SIG-M5 (cell line): Measurements from ENCODE around the gene OLR1.
"Not testable (repeated sequence)": the region's sequence is repeated elsewhere in the genome, so short reads cannot be mapped to it uniquely, and the experiment has no call there.

Experiments used
- DNase-seq: peaks from one replicate; lab custom pipeline; 2025; lab: John Stamatoyannopoulos, UW

The OLR1 gene

DNA sequence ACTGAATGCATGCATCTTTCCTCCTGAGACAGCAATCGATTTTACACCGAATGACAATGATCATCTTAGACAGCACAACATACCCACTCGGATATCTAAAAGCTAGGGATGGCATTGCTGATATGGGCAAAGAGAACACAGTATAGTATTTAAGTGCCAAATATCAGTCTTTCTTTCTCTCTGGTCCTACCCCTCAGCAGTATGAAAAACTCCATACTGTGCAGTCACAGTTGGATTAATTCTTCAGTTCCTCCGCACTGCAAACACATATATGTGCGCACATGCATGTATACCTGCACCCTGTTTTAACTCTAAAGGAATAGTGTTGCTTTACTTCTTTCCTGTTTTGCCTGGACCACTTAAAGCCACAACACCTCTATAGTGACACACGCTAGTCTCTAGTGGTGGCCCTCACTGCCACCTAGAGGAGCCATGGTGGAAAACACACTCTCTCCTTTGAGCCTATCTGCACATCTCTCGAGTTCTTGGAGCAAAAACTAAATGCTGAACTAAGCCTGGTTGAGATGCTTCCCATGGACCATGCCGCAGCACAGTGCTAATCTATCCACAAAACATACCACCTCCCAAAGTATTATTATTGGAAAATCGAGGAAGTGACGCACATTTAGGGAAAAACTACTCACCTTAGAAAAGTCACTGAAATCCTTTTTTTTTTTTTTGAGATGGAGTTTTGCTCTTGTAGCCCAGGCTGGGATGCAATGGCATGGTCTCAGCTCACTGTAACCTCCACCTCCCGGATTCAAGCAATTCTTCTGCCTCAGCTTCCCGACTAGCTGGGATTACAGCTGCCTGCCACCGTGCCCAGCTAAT lies 18.8 kb upstream of the OLR1 start:
- no peak for DNase-seq

DNA sequence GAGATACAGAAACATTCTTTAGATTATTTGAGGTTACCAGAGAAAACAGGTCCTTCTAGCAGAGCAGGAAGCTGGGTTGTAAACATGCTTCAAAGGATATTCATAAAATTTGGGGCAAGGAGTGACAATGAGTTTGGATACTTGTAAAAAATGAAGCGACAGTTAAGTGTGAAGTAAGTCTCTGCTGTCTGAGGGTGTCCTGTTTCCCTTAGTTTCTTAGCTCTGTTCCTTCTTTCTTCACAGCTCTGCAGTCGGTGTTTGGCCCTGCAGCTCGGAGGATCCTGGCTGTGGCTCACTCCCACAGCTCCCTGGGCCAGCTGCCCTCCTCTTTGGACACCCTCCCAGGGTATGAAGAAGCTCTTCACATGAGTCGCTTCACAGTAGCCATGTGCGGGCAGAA lies 17.7 kb upstream of the OLR1 start:
- DNase-seq = no peak

DNA sequence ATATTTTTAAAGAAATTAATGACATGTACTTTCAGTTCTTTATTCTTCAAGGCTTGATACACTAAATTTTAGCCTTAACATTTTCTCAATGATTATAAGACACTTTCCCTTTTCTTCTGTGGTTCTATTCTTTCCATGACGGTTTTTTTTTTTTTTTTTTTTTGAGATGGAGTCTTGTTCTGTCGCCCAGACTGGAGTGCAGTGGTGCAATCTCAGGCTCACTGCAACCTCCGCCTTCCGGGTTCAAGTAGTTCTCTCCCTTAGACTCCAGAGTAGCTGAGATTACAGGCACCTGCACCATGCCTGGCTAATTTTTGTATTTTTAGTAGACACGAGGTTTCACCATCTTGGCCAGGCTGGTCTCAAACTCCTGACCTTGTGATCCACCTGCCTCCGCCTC lies 15.0 kb upstream of the OLR1 start:
- not testable (repeated sequence) for DNase-seq

DNA sequence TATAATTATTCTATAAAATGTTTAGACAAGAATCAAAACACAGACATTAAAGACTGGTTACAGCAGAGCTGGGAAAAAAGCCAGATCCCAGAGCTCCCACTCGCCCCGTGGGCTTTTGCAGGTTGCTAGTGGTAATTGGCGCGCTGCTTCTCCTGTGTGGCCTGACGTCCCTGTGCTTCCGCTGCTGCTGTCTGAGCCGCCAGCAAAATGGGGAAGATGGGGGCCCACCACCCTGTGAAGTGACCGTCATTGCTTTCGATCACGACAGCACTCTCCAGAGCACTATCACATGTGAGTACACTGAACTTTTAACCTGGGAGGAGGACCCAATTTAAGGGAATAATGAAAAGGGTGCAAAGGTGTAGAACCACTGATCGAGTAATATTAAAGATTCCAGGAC lies 14.4 kb upstream of the OLR1 start:
- DNase-seq = no peak

DNA sequence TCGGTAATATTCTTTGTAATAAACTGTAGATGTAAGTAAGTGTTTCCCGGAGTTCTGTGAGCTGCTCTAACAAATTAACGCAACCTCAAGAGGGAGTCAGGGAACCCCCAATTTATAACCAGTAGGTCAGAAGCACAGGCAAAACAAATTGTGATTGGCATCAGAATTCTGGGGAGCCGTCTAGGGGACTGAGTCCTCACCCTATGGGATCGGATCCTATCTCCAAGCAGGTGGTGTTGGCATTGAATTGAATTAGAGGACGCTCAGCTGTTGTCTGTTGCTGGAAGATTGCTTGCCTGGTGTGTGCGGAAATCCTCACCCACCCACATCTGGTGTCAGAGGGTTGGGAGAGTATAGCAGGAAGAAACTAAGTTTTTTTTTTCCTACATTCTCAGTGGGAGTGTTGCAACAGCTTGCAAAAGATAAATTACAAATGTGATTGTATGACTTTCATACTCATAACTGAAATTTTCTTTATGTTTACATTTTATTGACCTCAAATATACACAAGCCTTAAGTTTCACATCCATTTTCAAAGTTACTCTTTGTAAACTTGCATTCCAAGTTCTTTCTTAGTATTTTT lies 12.4 kb upstream of the OLR1 start:
- DNase-seq = no peak

DNA sequence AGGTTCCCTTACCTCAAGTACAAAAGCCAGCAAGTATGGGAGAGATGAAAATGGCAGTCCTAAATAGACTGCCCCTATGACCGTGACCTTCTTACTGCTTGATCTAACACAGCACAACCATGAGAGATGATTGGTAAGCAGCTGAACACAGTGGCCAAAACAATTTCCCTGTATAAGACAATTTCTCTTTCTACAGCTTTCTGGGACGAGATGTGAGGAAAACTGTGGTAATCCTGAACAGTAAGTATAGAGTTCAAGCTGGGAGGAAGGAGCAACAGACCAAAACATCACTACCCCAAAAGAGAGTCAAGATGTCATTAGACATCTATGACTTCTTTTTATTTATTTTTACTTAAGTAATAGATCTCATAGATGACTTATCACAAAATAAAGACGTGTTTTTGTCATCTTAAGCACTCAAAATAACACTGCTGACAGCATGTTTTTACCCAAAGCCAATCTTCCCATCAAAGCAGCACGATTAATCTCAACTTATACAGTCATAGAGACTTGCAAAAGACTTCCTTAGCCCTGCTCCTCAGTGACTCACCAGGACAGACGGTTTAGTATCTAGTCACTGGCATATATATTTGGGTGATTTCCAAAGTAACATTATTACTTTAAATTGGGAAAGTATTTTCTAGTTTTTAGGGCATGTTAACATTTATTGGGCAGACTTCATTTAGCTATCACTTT lies 10.6 kb upstream of the OLR1 start:
- no peak for DNase-seq

DNA sequence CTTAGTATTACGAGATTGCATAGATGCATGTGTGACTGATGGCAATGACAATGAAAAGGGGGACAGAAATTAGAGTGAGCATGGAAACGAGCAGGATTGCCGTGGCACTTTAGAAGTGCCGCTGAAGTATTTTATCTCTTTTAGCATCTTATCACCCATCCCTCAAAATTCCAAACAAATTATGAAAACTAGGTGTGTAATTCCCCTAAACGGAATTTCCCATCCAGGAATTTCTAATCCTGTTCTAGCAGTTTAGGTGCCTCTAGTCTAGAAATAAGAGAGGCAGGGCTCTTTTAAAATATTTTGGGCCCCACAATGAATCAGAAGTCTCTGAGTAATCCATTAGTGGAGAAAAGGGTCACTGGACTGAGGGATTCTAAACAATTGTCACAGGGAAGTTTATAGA lies 7.8 kb upstream of the OLR1 start:
- DNase-seq = no peak

DNA sequence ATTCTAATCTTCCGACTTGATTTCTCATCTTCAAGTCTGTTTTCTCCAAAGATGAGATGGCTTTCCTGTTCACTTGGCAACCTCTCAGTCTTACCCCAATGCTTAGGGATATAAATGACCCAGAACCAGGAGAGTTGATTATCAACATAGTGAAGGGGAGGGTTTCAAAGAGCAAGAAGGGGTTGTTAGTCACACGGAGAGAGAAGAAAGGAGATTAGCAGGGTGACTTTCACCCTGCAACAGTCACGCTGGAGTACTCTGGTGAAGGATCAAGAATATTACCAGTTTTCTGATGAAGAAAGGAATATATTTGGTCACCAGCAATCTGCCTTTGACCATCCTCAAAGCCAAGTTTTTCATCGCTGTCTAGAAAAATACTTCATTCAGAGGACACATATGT lies 6.9 kb upstream of the OLR1 start, which contains the start of gene TMEM52B:
Gene TMEM52B (plus strand): TSS at position 212 of the 400 bp plus-strand sequence. CDS start 543 bp downstream, outside the sequence.
- DNase-seq = no peak

DNA sequence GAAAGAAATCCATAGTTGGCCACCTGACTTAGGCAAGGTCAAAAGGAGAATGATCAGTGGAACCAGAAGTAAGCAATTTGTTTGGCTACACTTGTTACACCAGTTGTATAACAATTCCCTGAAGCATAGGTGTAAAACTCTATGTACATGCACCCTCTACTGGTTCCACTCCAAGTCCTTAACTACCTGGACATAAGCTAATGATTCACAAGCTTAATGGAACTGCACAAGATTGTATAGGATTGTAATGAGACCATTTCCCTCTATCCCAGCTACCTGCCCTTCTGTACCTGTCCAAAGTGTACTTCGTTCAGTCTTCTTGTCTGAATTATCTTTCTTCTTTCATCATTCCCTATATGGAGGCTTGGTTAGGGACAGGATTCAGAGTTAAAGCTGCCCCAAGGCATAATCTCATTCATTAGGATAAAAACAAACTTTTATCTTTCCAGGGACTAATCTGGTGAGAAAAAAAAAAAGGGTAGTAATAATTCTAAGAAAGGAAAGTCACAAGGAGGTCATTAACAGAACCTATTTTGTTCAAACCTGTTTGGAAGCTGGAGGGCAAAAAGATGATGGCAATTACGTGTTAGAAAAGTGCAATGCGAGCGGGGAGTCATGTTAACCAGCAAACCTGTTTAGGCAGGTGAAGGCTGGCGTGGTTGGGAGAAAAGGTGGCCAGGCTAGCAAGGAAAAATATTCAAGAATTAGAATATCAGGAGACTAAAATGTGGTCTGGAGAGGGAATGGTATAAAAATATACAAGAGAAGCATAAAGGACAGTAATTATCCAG lies 4.1 kb upstream of the OLR1 start:
- no peak for DNase-seq

DNA sequence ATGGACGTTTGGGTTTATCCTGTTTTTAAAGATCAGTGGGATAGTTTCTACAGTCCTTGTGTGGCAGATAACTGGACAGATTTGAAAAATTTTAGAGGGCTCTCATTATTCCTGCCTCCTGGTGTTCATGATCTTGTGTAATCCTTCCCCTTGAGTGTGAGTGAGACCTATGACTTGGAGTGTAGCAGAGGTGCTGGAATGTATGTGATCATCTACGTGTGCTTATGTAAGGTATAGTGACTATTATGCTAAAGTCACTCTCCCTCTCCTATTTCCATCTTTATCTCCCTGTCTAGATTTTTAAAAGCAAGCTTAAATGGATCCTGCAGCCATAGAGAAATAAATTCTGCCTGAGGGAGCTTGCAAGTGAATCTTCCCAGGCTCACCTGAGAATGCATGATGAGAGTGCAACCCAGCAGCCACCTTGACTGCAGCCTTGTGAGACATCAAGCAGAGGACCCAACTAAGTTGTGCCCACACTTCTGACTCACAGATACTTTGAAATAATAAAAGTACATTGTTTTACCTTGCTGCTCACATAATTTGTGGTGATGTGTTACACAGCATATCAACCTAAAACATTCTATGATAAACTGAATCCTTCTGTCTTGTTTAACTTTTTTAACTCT lies 3.2 kb upstream of the OLR1 start:
- no peak for DNase-seq

DNA sequence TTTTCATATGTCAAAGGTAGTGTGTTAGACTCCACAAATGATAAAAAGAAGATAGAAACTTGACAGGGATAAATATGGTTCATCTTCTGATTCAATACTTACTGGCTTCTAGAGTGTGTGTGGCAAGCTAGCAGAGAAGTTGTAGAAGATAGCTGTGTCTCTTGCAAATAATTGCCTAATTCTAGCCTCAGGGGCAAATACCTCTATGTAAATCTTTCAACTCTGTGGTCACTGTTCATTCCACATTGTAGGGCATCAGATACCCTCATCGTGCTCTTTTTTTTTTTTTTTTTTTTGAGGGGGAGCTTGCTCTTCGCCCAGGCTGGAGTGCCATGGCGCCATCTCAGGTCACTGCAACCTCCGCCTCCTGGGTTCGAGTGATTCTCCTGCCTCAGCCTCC lies 1.7 kb downstream of the OLR1 start:
- DNase-seq = no peak

DNA sequence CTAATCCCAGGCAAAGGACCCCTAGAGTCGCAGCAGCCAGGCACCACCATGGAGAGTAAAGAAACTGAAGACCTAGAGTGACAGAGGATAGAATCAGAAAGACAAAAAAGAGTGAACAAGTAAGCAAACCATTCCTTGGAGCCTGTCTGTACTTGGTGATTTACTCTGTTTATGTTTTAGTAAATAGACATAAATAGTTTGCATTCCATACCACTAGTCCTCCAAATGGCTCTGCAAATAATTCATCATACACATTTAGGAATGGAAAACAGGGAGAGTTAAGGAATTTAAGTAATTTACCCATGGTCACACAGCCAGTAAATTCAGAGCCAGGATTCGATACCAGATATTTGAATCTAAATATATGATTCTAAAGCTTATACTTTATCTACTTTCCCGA lies 2.8 kb downstream of the OLR1 start:
- no peak for DNase-seq

DNA sequence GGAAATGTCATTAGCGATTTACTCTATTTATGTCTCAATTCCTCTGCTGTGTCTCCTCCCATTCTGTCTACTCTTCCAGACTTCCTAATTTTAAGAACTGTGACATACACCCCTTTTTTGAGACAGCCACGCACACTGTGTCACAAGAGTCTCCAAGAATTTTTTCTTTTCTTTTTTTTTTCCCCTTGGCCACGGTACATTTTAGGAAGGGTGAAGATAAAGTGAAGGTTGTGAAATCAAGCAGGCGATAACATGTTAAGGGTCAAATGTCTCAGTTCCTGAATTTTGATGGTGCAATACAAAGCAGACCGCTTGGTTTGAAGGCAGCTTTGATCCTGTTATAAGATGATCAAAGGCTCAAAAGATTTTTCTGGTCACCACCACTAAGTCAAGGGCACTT lies 4.3 kb downstream of the OLR1 start:
- DNase-seq = no peak

DNA sequence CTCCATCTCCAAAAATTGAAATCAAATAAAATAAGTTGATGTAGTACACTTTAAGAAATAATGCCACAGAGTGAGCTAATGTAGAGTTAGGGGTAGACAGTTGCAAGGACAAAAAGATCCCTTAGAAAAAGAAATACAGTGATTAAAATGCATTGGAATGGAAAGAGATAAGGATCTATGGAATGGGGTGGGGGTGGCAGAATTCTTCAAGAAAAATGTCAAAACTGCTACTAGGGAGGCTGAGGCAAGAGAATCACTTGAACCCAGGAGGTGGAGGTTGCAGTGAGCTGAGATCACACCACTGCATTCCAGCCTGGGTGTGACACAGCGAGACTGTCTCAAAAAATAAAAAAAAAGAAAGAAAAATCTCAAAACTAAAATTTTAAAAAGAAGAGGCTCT lies 6.5 kb downstream of the OLR1 start:
- DNase-seq = no peak

DNA sequence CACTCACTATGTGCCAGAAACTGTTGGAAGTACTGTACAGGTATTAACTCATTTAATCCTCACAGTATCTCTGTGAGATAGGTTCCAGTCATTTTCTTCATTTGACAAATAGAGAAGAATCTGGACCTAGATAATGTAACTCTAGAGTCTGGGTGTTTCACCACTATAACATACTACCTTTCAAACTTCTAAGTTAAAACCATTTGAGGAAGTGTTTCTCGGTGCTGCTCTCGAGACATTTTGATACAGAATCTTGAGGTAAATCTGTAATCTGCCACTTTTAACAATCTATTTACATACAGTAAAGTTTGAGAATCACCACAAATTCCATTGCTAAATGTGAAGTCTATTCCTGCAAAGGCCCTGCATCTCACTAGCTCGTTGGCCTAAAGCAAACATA lies 8.8 kb downstream of the OLR1 start:
- DNase-seq = no peak

DNA sequence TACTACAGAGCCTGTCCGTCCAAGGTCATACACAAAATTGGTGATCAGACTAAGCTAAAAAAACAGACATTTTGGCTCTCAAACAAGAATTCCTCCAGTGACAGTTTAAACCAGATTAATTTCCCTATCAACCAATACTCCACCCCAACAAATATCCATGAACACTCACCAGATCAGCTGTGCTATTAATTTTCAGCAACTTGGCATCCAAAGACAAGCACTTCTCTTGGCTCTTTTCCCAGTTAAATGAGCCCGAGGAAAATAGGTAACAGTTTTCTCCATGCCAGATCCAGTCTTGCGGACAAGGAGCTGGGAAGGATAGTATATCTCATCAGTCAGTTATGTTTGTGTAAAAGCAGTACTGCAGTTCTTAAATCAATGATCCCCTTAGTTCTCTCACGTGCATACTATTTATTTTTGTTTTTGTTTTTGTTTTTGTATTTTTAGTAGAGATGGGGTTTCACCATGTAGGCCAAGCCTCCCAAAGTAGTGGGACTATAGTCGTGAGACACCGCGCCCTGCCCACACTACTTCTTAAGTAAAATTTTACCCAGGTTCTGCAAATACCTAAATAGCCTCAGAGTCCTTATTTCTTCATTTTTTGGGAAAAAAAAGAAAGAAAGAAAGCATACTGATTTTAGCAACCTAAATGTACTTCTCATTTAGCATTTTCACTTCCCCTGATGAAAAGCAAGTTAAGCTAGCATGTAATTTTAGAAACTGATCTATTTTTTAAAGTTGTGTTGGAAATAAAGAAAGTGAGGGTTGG lies 11.1 kb downstream of the OLR1 start:
- DNase-seq = no peak

DNA sequence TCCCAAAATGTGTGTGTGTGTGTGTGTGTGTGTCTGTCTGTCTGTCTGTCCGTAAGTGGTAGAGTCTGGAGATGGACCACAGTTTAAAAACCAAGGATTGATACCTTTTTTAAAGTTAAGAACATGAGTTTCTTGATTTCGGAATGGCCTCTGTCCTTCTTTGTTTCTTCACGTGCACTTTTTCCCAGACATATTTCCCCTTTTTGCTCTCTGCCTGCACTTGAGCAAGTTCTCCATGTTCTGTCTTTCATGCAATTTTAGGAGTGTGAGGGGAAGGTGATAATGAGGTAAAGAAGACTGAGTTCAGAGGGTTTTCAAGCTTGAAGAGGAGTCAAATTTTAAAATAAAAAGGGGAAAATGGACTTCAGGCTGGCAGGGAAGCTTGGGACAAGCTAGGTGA lies 12.7 kb downstream of the OLR1 start:
- no peak for DNase-seq

DNA sequence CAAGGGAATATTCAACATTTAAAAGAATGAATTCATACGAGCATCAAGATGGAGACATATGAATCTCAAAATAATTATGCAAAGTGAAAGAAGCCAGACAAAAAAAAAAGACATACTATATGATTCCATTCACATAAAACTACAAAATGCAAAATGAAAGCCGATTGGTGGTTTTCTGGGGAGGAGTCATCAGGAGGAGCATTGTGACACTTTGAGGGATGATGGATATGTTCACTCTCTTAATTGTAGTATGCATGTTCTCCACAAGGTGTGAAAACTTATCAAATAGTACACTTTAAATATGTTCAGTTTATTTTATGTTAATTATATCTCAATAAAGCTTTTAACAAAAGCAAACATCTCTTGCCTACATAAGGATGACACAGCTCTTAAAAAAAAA lies 13.5 kb downstream of the OLR1 start:
- no peak for DNase-seq

DNA sequence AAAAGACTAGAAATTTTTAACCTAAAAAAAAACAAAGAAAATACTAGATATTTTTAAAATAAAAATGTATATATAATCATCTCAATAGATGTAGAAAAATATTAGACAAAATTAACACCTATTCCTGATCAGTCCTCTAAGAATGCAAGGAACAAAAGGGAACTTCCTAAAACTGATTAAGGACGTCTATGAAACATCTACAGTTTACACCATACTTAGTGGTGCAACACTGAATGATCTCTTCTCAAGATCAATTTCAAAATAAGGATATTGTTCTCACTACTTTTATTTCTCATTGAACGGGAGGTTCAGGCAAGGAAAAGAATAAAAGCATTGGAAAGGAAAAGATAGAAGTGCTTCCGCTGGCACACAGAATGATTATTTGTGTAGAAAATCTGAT lies 16.0 kb downstream of the OLR1 start:
- DNase-seq = no peak

DNA sequence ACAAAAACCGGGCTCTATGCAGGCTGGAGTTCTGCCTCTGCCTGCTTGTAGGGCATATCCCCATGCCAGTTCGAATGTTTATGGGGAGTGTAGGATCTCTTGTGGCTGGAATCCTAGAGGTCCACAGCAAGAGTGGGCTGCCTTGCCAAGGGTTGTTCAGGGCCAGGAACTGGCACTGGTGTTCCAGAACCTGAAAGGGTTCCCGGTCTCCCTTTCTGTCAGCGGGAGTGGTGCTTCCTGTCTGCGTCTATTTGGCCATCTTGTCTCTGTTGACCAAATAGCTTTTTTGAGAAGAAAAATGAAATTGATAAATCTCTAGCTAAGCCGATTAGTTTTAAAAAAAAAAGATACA lies 17.8 kb downstream of the OLR1 start:
- no peak for DNase-seq
